ENCODE measurements around the gene KDM8.

Gene KDM8

DNA sequence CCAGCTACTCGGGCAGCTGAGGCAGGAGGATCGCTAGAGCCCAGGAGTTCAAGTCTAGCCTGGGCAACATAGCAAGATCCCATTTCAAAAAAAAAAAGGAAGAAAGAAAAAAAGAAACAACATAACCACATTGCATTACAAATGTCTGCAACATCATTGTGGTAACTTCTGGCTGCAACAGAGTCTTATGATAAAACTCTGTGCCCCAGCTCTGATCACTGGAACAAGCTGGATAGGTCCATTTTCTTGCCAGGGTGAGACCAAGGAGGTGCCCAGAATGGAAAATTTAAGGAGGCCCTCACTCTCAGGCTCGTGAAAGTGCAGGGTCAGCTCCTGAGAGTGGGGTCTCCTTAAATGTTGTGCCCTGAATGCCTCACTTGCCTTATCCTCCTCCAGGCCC is 37.8 kb upstream of the KDM8 start:
- CTCF ChIA-PET: interaction anchor here (0.9 to 10.8 kb wide), 4 partner anchors 11 to 203 kb away, joined by 3 to 129 read pairs (median 5); no protein-coding TSS in a partner anchor
- POLR2A ChIA-PET: no interaction called here
- TF ChIP-seq, protein P1, sequence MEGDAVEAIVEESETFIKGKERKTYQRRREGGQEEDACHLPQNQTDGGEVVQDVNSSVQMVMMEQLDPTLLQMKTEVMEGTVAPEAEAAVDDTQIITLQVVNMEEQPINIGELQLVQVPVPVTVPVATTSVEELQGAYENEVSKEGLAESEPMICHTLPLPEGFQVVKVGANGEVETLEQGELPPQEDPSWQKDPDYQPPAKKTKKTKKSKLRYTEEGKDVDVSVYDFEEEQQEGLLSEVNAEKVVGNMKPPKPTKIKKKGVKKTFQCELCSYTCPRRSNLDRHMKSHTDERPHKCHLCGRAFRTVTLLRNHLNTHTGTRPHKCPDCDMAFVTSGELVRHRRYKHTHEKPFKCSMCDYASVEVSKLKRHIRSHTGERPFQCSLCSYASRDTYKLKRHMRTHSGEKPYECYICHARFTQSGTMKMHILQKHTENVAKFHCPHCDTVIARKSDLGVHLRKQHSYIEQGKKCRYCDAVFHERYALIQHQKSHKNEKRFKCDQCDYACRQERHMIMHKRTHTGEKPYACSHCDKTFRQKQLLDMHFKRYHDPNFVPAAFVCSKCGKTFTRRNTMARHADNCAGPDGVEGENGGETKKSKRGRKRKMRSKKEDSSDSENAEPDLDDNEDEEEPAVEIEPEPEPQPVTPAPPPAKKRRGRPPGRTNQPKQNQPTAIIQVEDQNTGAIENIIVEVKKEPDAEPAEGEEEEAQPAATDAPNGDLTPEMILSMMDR (IDR thresholded peaks at IDR 0.05; ENCODE audit: insufficient read depth, low read length, missing control alignments): no peak
- H3K4me3 ChIP-seq (ENCODE audit: low read depth, low read length): no peak overlapping the region
- no peak for DNase-seq (ENCODE audit: low read depth, low spot score)

DNA sequence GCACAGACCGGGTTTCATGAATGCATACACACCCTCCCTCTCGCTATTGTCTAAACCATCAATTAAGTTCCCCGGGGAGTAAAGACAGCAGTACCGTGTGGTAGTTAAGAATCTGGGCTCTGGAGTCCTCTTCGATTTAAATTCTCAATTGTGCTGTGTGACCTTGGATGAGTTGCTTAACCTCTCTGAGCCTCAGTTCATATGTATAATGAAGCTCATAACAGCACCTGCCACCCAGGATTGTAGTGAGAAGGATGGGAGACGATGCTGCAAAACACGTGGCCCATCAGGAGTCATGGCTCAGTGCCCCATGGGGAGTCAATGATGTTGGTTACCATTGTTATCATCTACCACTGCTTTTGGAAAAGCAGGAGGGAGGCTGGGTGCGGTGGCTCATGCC is 34.5 kb upstream of the KDM8 start:
- H3K4me3 ChIP-seq (ENCODE audit: low read depth, low read length): no peak overlapping the region
- DNase-seq (ENCODE audit: low read depth, low spot score): no peak
- ChIA-PET POLR2A (no interaction called here), CTCF (interaction anchor here (1.3 to 10.8 kb wide), 2 partner anchors 14 to 20 kb away, joined by 3 to 129 read pairs; no protein-coding TSS in a partner anchor)
- TF ChIP-seq, protein P1 (IDR thresholded peaks at IDR 0.05; ENCODE audit: insufficient read depth, low read length, missing control alignments): no peak

DNA sequence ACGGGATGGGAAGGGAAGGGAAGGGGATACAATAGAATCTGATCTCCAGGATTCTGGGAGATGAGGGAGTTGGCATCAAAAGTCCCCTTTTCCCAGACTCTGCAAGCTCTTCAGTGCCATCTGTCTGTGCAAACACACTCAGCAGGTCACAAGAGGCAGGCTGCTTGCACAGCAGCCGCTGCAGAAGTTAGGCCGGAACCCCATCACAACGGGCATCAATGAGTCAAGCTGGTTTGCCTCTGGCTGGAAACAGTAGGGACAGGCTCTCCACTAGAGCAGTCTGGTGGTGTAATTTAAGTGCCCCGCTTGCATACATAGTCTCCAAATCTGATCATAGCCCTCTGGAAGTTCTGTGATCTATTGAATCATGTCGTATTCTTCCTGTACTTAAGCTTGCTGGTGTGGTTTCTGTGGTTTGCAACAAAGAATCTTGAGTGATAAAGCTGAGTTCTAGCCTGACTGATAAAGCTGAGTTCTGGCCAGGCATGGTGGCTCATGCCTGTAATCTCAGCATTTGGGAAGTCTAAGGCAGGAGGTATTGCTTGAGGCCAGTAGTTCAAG is 33.7 kb upstream of the KDM8 start:
- peak; percentile 72 for DNase-seq (ENCODE audit: low read depth, low spot score)
- ChIA-PET CTCF (interaction anchor here (1.2 to 10.8 kb wide), 4 partner anchors 10 to 198 kb away, joined by 3 to 129 read pairs (median 6); no protein-coding TSS in a partner anchor), POLR2A (interaction anchor here (0.6 to 1.1 kb wide), 2 partner anchors 34 to 161 kb away, joined by 3 read pairs; partner anchors contain the start of gene KDM8)
- TF ChIP-seq, protein P1 (IDR thresholded peaks at IDR 0.05; ENCODE audit: insufficient read depth, low read length, missing control alignments): peak; percentile 16
- H3K4me3 ChIP-seq (ENCODE audit: low read depth, low read length): no peak overlapping the region

DNA sequence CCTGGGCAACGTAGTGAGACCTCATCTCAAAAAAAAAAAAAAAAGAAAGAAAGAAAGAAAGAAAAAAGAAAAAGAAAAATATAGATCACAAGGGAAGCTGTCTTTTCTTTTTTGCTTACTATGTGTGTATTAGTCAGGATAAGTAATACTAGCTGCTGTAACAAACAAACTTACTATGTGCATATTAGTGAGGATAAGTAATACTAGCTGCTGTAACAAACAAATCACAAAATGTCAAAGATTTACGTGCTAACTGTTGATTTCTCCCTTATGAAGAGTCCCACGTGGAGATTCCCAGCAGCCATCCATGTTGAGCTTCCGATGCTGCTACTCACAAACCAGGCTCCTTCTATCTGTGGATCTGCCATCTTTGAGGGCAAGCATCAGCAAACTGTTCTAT is 31.7 kb upstream of the KDM8 start:
- POLR2A ChIA-PET: interaction anchor here (0.6 kb wide), 1 partner anchor 9 kb away, joined by 3 read pairs; no protein-coding TSS in a partner anchor
- CTCF ChIA-PET: interaction anchor here (0.7 to 10.8 kb wide), 6 partner anchors 8 to 63 kb away, joined by 3 to 129 read pairs (median 6); no protein-coding TSS in a partner anchor

DNA sequence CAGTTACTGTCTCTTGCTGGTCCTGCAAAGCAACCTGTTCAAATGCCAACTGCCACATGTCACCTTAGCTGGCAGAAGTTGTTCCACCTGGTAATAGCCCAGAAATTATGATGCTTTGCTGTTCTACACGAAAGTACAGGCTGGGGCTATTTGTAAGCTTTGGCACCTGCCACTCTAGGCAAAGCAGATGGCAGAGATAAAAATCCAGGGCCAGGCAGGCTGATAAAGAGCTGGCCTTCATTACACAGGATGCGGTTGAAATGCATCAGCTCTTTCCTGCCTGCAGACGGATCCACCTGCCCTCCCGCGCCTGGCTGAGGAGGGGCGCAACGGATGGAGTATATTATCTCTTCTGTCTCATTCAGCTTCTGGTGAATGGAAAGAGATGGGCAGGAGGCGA is 29.3 kb upstream of the KDM8 start:
- no peak overlapping the region for H3K4me3 ChIP-seq (ENCODE audit: low read depth, low read length)
- ChIA-PET CTCF (interaction anchor here (1.8 to 10.8 kb wide), 2 partner anchors 20 to 194 kb away, joined by 7 to 129 read pairs; no protein-coding TSS in a partner anchor), POLR2A (no interaction called here)
- DNase-seq (ENCODE audit: low read depth, low spot score): no peak
- TF ChIP-seq, protein P1 (IDR thresholded peaks at IDR 0.05; ENCODE audit: insufficient read depth, low read length, missing control alignments): no peak

More for the DNA sequence above, 31.7 kb upstream of the KDM8 start:
- no peak for DNase-seq (ENCODE audit: low read depth, low spot score)
- H3K4me3 ChIP-seq (ENCODE audit: low read depth, low read length): no peak overlapping the region
- TF ChIP-seq, protein P1 (IDR thresholded peaks at IDR 0.05; ENCODE audit: insufficient read depth, low read length, missing control alignments): no peak

DNA sequence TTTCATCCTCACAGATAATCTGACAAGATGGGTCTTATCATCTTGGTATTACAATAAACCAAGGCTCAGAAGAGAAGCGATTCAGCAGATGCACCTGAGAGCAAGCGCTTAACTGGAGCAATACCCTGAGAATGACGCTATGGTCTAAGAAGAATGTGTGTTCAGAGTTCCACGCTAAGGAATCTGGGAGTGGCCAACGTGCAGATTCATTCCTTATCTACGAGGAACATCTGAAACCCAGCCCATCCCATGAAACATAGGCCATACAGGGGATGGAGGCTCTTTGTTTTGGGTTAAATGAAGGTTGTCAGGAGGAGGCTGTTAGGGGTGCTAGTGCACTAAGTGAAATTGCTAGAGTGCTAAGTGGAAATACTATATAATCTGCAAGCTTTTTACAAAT is 28.5 kb upstream of the KDM8 start:
- H3K4me3 ChIP-seq (ENCODE audit: low read depth, low read length): no peak overlapping the region
- CTCF ChIA-PET: interaction anchor here (2.1 to 3.2 kb wide), 2 partner anchors 12 to 193 kb away, joined by 8 to 9 read pairs; no protein-coding TSS in a partner anchor
- DNase-seq (ENCODE audit: low read depth, low spot score): no peak
- POLR2A ChIA-PET: no interaction called here
- TF ChIP-seq, protein P1 (IDR thresholded peaks at IDR 0.05; ENCODE audit: insufficient read depth, low read length, missing control alignments): no peak
